Stimulated activated effector memory CD8-positive, alpha-beta T cell treated with anti-CD3 and anti-CD28 coated beads, Interleukin-12 subunit alpha, Interleukin-12 subunit beta, amount 100 ng/mL, for 72 hours (primary cell): ENCODE data around the gene OXSR1.
"Not testable (repeated sequence)": the region's sequence is repeated elsewhere in the genome, so short reads cannot be mapped to it uniquely, and the experiment has no call there.

Experiments used
- ATAC-seq: fragments of 150-1000 bp; cut with Tn5 transposase; 2 replicates; pipeline ENCODE4 v1.10.0; 2021
- DNase-seq, 2 donors: peaks; one replicate each; pipeline ENCODE4 v3.0.0; 2021 to 2022; ENCODE audit warnings: low spot score in 2 of 2
- H3K27ac Mint-ChIP-seq: one replicate; pipeline ENCODE4 v1.8.0; 2022; ENCODE audit warnings: mild to moderate bottlenecking, mixed read lengths
- H3K36me3 Mint-ChIP-seq: one replicate; pipeline ENCODE4 v1.8.0; 2022; ENCODE audit warnings: mild to moderate bottlenecking, mixed read lengths
- H3K4me1 Mint-ChIP-seq: one replicate; pipeline ENCODE4 v1.8.0; 2022; ENCODE audit warnings: mixed read lengths
- H3K4me3 Mint-ChIP-seq: one replicate; pipeline ENCODE4 v1.8.0; 2022; ENCODE audit warnings: mild to moderate bottlenecking, mixed read lengths
- H3K9me3 Mint-ChIP-seq: one replicate; pipeline ENCODE4 v1.8.0; 2022; ENCODE audit warnings: mixed read lengths

The OXSR1 gene

DNA sequence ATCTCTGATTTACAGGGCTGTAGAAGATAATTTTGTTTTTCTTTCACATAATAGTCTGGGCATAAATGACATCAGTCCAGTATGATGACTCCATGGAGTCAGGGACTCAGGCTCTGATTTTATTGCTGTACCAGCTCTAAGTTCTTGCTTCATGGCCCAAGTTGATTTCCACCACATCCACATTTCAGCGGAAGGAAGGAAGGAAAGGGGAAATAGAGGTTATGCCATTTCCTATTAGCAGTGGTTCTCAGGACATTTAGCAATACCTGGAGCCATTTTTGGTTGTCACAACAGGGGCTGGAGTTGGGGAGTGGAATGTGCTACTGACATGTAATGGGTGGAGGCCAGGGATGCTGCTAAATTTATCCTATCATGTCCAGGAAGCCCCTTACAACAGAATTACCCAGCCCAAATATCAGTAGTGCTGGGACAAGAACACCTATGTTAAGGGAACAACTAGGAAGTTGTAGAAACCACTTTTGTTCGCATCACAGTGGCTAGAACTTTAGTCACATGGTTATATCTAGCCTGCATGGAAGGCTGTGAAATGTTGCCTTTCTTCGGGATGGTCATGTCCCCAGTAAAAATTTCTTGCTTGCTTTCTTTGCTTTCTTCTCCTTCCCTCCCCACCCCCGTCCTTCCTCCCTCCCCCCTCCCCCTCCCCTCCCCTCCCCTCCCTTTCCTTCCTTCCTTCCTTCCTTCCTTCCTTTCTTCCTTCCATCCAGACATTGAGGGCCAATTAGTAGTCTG, 42.1 kb downstream of the OXSR1 start:
- H3K4me1 Mint-ChIP-seq: peaks cover 76% of the 10 kb centered on the region
- DNase-seq (no peak), ATAC-seq (no peak)
- H3K36me3 Mint-ChIP-seq: peaks cover 25% of the 10 kb centered on the region
- H3K27ac Mint-ChIP-seq: no peak overlapping the region
- no peak overlapping the region for H3K4me3 Mint-ChIP-seq
- H3K9me3 Mint-ChIP-seq: no peaks in the 10 kb centered on the region

DNA sequence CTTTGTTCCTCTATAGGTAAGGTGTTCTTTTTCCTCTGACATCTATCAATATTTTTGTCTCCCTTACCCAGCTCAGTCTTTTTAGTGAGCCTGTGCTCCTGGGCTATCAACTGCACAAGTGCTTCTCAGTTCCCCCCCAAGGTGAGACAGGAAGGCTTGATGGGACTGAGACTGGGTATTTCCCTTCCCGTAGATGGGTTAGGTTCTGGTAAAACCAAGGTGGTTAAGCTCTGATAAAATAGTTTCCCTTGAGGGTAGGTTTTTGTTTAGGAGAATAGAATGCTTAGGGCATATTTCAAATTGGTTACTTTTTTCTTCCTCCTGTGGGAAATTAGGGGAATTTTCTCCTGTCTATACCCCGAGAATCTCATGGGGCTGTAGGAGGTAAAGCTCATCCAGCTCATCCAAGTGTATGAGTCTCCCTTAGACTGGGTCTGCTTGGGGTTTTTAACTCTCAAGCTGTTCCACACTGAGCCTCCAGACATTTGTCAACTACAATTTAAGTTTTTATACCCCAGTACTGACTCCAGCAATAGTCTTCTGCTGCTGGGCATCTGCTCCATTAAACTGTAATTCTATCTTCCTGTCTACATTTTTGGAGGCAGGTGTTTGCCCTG, 44.9 kb downstream of the OXSR1 start:
- H3K36me3 Mint-ChIP-seq: peaks cover 25% of the 10 kb centered on the region
- DNase-seq: no peak
- H3K4me1 Mint-ChIP-seq: peaks cover 76% of the 10 kb centered on the region
- H3K9me3 Mint-ChIP-seq: no peaks in the 10 kb centered on the region
- no peak overlapping the region for H3K27ac Mint-ChIP-seq
- no peak overlapping the region for H3K4me3 Mint-ChIP-seq
- peak; percentile 55 for ATAC-seq

DNA sequence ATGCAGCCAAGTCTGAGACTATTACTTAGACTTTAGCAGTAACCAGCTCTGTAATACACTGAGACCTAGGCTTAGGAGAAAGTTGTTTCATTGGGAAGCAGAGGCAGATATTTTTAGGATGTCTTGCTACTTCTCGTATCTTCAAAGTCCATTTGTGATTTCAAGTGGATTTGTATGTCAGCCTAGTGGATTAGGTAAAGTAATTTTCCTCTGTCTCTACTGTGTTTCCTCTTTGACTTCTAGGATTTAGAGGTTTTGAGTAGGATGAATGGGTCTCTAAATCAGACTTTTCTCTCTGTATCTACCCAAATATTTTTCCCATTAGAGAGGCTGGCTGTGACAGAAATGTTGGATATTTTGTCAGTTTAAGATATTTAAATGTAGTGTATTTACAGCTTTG, 46.8 kb downstream of the OXSR1 start:
- ATAC-seq (no peak), DNase-seq (no peak)
- Mint-ChIP-seq H3K36me3 (peaks cover 44% of the 10 kb centered on the region), H3K4me1 (peaks cover 70% of the 10 kb centered on the region), H3K27ac (no peak overlapping the region), H3K9me3 (no peaks in the 10 kb centered on the region), H3K4me3 (no peak overlapping the region)

DNA sequence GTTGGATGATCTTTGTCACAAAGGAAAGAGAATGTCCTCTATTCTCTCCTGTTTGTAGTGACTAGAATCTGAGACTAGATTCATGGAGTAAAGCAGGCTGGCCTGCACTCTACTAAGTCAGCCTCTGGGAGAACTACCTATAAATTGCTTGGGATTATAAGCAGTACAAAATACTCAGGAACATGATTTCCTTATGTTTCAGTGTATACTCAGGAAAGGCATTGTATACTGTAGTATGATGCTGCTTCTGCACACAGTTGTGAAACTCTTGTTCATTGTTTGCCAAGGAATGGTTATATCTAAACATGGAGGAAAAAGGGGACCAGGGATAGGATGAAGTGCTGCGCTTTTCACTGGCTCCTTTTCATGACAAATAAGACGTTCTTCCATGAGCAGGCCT, 49.2 kb downstream of the OXSR1 start:
- H3K36me3 Mint-ChIP-seq: peaks cover 53% of the 10 kb centered on the region
- no peak overlapping the region for H3K4me3 Mint-ChIP-seq
- ATAC-seq (no peak), DNase-seq (no peak)
- H3K9me3 Mint-ChIP-seq: no peaks in the 10 kb centered on the region
- peaks cover 66% of the 10 kb centered on the region for H3K4me1 Mint-ChIP-seq
- H3K27ac Mint-ChIP-seq: no peak overlapping the region

- Mint-ChIP-seq H3K27ac (no peak overlapping the region), H3K9me3 (no peaks in the 10 kb centered on the region), H3K4me1 (peaks cover 29% of the 10 kb centered on the region), H3K4me3 (no peak overlapping the region), H3K36me3 (peaks cover 81% of the 10 kb centered on the region)
- ATAC-seq (no peak), DNase-seq (no peak)
Observed at GRCh38 chr3:38219609-38220197, 54.4 kb downstream of the OXSR1 start.

DNA sequence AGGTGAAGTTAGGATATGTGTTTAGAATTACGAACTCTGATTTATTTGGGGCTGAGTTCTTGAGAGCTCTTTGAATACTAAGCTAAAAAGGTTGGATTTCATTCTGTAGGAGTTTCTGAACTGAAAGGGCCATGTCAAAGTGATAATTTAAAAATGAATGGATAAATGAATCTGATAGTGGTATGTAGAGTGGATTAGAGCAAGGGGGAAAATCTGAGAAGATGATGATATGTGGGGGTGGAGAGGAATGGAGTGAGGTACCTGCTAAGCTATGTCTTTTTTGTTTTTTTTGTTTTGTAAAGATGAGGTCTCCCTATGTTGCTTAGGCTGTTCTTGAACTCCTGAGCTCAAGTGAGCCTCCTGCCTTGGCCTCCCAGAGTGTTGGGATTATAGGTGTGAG, 55.7 kb downstream of the OXSR1 start:
- H3K27ac Mint-ChIP-seq: no peak overlapping the region
- peaks cover 83% of the 10 kb centered on the region for H3K36me3 Mint-ChIP-seq
- H3K4me3 Mint-ChIP-seq: no peak overlapping the region
- DNase-seq (no peak), ATAC-seq (peak; percentile 47)
- no peaks in the 10 kb centered on the region for H3K9me3 Mint-ChIP-seq
- H3K4me1 Mint-ChIP-seq: peaks cover 23% of the 10 kb centered on the region

DNA sequence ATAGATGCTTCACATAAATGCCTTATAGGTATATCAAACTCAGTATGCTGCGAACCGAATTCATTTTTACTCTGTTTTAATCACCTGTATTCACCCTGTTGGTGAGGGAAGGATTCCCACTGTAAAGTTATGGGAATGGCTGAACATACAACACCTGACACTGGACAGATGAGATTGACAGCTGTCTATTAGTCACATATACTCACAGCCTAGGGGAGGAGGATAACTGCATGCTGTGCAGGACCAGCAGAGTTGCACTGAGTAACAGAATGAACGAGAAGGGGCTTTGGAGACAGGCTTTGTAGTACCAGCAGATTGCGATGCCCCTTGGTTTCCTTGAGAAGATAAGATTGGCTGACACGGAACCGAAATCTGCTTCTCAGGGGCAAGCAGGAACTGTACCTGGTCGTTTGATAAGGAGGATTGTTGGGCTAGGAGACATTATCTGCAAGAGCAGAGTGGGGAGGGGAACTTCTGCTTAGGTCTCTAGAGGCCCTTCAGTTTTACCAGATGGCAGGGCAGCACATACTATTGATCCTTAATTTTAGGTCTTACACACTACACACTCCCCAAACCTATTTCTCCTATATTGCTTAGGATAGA, 56.8 kb downstream of the OXSR1 start:
- ATAC-seq: no peak
- no peaks in the 10 kb centered on the region for H3K9me3 Mint-ChIP-seq
- no peak overlapping the region for H3K4me3 Mint-ChIP-seq
- peaks cover 83% of the 10 kb centered on the region for H3K36me3 Mint-ChIP-seq
- H3K27ac Mint-ChIP-seq: no peak overlapping the region
- DNase-seq: no peak
- peaks cover 17% of the 10 kb centered on the region for H3K4me1 Mint-ChIP-seq

DNA sequence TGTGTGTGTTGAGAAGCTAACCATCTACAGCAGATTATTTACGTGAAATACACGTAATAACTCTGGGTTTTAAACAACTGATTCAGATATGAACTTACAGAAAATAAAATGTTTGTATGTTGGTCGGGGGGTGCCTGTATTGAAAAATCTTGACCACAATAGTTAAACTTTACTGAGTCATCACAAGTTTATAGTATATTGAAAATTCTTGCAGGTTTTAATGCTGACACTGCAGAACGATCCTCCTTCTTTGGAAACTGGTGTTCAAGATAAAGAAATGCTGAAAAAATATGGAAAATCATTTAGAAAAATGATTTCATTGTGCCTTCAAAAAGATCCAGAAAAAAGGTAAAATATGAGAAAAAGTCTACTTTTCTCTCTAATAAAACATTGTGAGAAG, 59.0 kb downstream of the OXSR1 start:
- Mint-ChIP-seq H3K27ac (no peak overlapping the region), H3K4me1 (peaks cover 10% of the 10 kb centered on the region), H3K36me3 (peaks cover 85% of the 10 kb centered on the region), H3K9me3 (no peaks in the 10 kb centered on the region), H3K4me3 (no peak overlapping the region)
- DNase-seq: no peak
- ATAC-seq: no peak

GRCh38 chr3:38226273-38226672, 60.9 kb downstream of the OXSR1 start:
- Mint-ChIP-seq H3K36me3 (peaks cover 100% of the 10 kb centered on the region), H3K27ac (no peak overlapping the region), H3K4me1 (peaks cover 4% of the 10 kb centered on the region), H3K9me3 (no peaks in the 10 kb centered on the region), H3K4me3 (no peak overlapping the region)
- DNase-seq: no peak
- ATAC-seq: peak; percentile 44

DNA sequence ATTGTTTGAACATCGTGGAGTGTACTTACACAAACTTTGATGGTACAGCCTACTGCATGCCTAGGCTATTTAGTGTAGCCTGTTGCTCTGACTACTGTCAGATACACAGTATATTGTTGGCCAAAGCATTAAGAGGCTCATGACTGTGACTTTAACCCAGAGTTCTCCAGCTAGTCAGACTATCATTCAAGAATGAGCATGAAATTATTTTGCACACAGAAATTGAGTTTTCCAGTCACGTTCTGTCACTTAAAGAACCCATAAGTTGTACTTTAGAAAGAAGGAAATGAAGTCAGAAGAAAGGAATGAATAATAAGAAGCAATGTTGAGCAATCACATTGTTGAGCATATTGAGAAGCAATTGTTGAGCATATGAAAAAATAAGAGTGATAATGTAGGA, 62.7 kb downstream of the OXSR1 start:
- ATAC-seq (peak; percentile 73), DNase-seq (no peak)
- Mint-ChIP-seq H3K27ac (peak overlapping the region; percentile 41), H3K4me3 (no peak overlapping the region), H3K9me3 (no peaks in the 10 kb centered on the region), H3K4me1 (peaks cover 4% of the 10 kb centered on the region), H3K36me3 (peaks cover 100% of the 10 kb centered on the region)

DNA sequence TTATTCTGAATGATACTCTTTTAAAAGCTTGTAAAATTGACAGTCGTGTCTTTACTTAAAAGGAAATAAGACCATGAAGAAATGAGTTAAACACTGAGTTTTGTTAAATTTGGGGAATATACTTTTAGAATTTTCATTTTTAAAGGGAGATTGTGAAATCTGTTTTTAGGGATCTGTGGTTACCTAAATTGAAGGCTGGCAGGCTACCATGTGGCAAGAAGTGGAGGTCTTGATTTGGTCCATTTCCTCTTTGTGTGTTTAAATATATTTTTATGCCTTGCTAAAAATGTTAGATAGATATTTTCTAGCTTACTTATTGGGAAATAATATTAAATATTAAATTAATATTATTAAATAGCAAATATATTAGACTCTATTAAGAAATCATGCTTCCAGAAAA, 63.7 kb downstream of the OXSR1 start:
- H3K4me1 Mint-ChIP-seq: peaks cover 4% of the 10 kb centered on the region
- H3K27ac Mint-ChIP-seq: no peak overlapping the region
- ATAC-seq: no peak
- no peak for DNase-seq
- H3K36me3 Mint-ChIP-seq: peaks cover 100% of the 10 kb centered on the region
- no peaks in the 10 kb centered on the region for H3K9me3 Mint-ChIP-seq
- no peak overlapping the region for H3K4me3 Mint-ChIP-seq

GRCh38 chr3:38232701-38233100, 67.4 kb downstream of the OXSR1 start:
- no peak overlapping the region for H3K27ac Mint-ChIP-seq
- H3K36me3 Mint-ChIP-seq: peaks cover 100% of the 10 kb centered on the region
- ATAC-seq: no peak
- H3K4me3 Mint-ChIP-seq: no peak overlapping the region
- H3K4me1 Mint-ChIP-seq: peaks cover 4% of the 10 kb centered on the region
- peaks cover under 1% of the 10 kb centered on the region for H3K9me3 Mint-ChIP-seq
- DNase-seq: no peak

DNA sequence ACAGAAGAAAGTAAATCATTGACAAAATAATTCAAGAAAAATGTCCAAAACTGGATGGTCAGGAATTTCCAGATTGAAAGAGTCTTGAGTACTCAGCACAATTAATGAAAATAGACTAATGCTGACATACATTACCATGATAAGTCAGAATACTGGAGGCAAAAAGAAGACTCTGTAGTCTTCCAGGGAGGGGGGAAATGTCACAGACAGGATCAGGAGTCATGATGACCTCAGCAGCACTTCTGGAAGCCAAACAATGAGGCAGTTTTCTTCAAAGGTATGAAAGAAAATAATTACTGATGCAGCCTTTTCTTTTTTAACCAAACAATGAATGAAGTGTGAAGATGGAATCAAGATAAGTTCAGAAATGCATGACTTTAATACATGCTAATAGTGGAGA, 70.1 kb downstream of the OXSR1 start:
- Mint-ChIP-seq H3K4me1 (no peaks in the 10 kb centered on the region), H3K27ac (peak overlapping the region; percentile 11), H3K9me3 (peaks cover 9% of the 10 kb centered on the region), H3K36me3 (peaks cover 100% of the 10 kb centered on the region), H3K4me3 (no peak overlapping the region)
- DNase-seq (no peak), ATAC-seq (no peak)

DNA sequence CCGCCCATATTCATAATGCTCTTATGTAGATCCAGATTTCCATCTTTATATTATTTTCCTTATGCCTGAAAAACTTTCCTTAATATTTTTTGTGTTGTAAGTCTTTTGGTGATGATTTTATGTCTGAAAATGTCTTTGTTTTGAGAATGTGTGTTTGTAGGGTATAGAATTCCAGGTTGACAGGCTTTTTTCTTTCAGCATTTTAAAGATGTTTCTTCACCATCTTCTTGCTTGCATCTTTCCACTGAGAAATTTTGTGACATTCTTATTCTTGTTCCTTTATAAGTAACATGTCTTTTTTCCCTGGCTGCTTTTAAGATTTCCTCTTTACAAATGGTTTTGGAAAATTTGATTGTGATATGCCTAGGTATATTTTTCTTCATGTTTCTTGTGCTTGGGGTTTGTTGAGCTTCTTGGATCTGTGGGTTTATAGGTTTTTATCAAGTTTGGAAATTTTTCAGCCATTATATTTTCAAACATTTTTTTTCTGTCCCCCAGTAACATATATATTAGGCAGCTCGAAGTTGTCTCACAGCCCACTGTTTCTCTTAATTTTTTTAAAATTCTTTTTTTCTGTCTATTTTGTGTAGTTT, 73.2 kb downstream of the OXSR1 start:
- Mint-ChIP-seq H3K9me3 (peaks cover 9% of the 10 kb centered on the region), H3K27ac (no peak overlapping the region), H3K4me3 (no peak overlapping the region), H3K4me1 (no peaks in the 10 kb centered on the region), H3K36me3 (peaks cover 100% of the 10 kb centered on the region)
- DNase-seq (no peak), ATAC-seq (no peak)

- H3K4me3 Mint-ChIP-seq, H3K27ac Mint-ChIP-seq, DNase-seq, H3K9me3 Mint-ChIP-seq, H3K4me1 Mint-ChIP-seq, ATAC-seq: not testable (repeated sequence)
- H3K36me3 Mint-ChIP-seq: peaks cover 98% of the 10 kb centered on the region
Observed at GRCh38 chr3:38242812-38243211, 77.5 kb downstream of the OXSR1 start.
